Measurements from ENCODE around the gene TAAR8.
A peak's percentile ranks its signal among the peaks of the same experiment; 100 is the strongest.
"Not testable (repeated sequence)": the region's sequence is repeated elsewhere in the genome, so short reads cannot be mapped to it uniquely, and the experiment has no call there.

TAAR8 gene

GRCh38 chr6:132552372-132552771 is at the start of gene TAAR8:
TSS of gene TAAR8 (plus strand) at chr6:132552672. CDS start at chr6:132552693, 21 bp downstream.
- no peak for DNase-seq

GRCh38 chr6:132504757-132505156 is 47.7 kb upstream of the TAAR8 start:
- no peak for DNase-seq

- no peak for DNase-seq
Measured at GRCh38 chr6:132505158-132505557, 47.3 kb upstream of the TAAR8 start.

GRCh38 chr6:132506461-132506860 is 46.0 kb upstream of the TAAR8 start:
- no peak for DNase-seq

- DNase-seq, result no peak
Measured at GRCh38 chr6:132506869-132507808, 45.3 kb upstream of the TAAR8 start.

GRCh38 chr6:132511210-132511830 is 41.2 kb upstream of the TAAR8 start:
- no peak for DNase-seq

- no peak for DNase-seq
Measured at GRCh38 chr6:132511831-132512220, 40.6 kb upstream of the TAAR8 start.

- no peak for DNase-seq
Measured at GRCh38 chr6:132512342-132512637, 40.2 kb upstream of the TAAR8 start.

GRCh38 chr6:132512638-132513632 is 39.5 kb upstream of the TAAR8 start, which contains the start of gene STX7:
TSS of gene STX7 (minus strand) at chr6:132513116. CDS start at chr6:132503530, 9,586 bp downstream.
- peak; percentile 82 for DNase-seq

GRCh38 chr6:132513831-132514545 is 38.5 kb upstream of the TAAR8 start:
- DNase-seq, result no peak

GRCh38 chr6:132515386-132515785 is 37.1 kb upstream of the TAAR8 start:
- no peak for DNase-seq

- no peak for DNase-seq
Measured at GRCh38 chr6:132520953-132521352, 31.5 kb upstream of the TAAR8 start.

- DNase-seq, result no peak
Measured at GRCh38 chr6:132524646-132525045, 27.8 kb upstream of the TAAR8 start.

GRCh38 chr6:132525866-132526265 is 26.6 kb upstream of the TAAR8 start:
- DNase-seq, result no peak

- DNase-seq, result no peak
Measured at GRCh38 chr6:132526461-132526860, 26.0 kb upstream of the TAAR8 start.

- DNase-seq, result peak; percentile 41
Measured at GRCh38 chr6:132527791-132528190, 24.7 kb upstream of the TAAR8 start.

- DNase-seq, result peak; percentile 19
Measured at GRCh38 chr6:132530293-132530974, 22.0 kb upstream of the TAAR8 start.

- not testable (repeated sequence) for DNase-seq
Measured at GRCh38 chr6:132534546-132534945, 17.9 kb upstream of the TAAR8 start.

- DNase-seq, result no peak
Measured at GRCh38 chr6:132537145-132537544, 15.3 kb upstream of the TAAR8 start.

GRCh38 chr6:132537977-132538376 is 14.5 kb upstream of the TAAR8 start, which contains the start of gene TAAR9:
TSS of gene TAAR9 (plus strand) at chr6:132538277. CDS start at chr6:132538290, 13 bp downstream.
- no peak for DNase-seq

- no peak for DNase-seq
Measured at GRCh38 chr6:132544826-132545225, 7.6 kb upstream of the TAAR8 start.
